Panc1 (cell line): Measurements from ENCODE around the gene SLC7A5.

Source experiments
- CTCF ChIP-seq: fragments of 450-650 bp; IDR thresholded peaks from 2 replicates; pipeline ENCODE4 v1.5.1; 2017; ENCODE audit warnings: mild to moderate bottlenecking
- POLR2AphosphoS5 ChIP-seq: IDR thresholded peaks from 2 replicates; pipeline ENCODE4 v1.6.1; 2012; ENCODE audit warnings: mild to moderate bottlenecking, low read depth, low read length, moderate library complexity
- SIN3A ChIP-seq: IDR thresholded peaks from 2 replicates; pipeline ENCODE4 v1.6.1; 2012; ENCODE audit warnings: low read depth, mild to moderate bottlenecking, low read length, moderate library complexity, borderline replicate concordance; ENCODE audit not compliant: insufficient read depth
- TCF7L2 ChIP-seq: IDR thresholded peaks from 2 replicates; pipeline ENCODE4 v1.6.1; 2011; ENCODE audit warnings: mild to moderate bottlenecking, low read depth, low read length, inconsistent platforms

GRCh38 chr16:87784812-87785211, 84.5 kb downstream of the SLC7A5 start:
- no peak for TF ChIP-seq CTCF
- no peak for TF ChIP-seq POLR2AphosphoS5
- no peak for TF ChIP-seq SIN3A
- TF ChIP-seq TCF7L2, result no peak
